Erythroblast (primary cell): ENCODE measurements around the gene PDZRN4.

Experiments used
- GATA1 ChIP-seq: IDR thresholded peaks from 2 replicates; pipeline ENCODE4 v1.6.1; 2011; ENCODE audit warnings: low read depth, mild to moderate bottlenecking, control low read depth, low read length, moderate library complexity
- POLR2A ChIP-seq: IDR thresholded peaks from 2 replicates; pipeline ENCODE4 v1.6.1; 2011; ENCODE audit warnings: mild to moderate bottlenecking, low read length

GRCh38 chr12:41467591-41468325, 279.6 kb downstream of the PDZRN4 start:
- TF ChIP-seq POLR2A (no peak), GATA1 (no peak)
